Measurements from ENCODE around the gene P4HTM. TPM values are rescaled to one million over a fixed set of nuclear protein-coding genes. Genes with fewer than 3 reads are reported as not detected.

Gene P4HTM
- total and polyA plus RNA-seq, 2 donors (not counting 3 experiments of a cell fraction or from before 2014, with no cell fraction given): 23.0 to 32.7 TPM

DNA sequence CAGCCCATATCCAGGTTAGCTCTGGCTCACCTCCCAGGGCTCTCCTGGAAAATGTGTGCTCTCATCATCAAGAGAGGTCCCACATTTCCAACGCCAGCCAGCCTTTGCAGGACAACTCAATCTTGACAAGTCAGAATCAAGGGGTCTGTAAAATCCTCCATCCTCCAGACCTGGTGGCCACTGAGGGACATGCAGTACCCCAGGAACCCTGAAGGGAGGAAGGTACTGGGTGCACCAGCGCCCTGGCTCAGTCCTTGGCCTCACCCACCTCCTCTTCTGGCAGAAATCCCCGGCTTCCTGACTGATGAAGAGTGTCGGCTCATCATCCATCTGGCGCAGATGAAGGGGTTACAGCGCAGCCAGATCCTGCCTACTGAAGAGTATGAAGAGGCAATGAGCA is 11.1 kb downstream of the P4HTM start:
- no TSS peak for BruUV-seq (replicated peaks)
- Histone ChIP-seq H2AFZ (ENCODE audit: low read depth, low read length) (no peak overlapping the region), H3K4me2 (ENCODE audit: insufficient read depth, low read length) (no peak overlapping the region), H3K27ac (ENCODE audit: insufficient read depth, low read depth, low read length) (no peak overlapping the region), H3K4me3 (replicated peaks in 1 of 3; ENCODE audit: insufficient read depth in 1 of 3, low read depth in 1 of 3, low read length in 3 of 3) (no peak overlapping the region), H3K27me3 (ENCODE audit: control insufficient read depth in 2 of 2, insufficient read depth in 2 of 2, low read length in 2 of 2) (no peaks in the 10 kb centered on the region), H3K4me1 (ENCODE audit: control insufficient read depth, extremely low read depth, insufficient read depth, low read length) (peaks cover 2% of the 10 kb centered on the region), H3K9ac (replicated peaks; ENCODE audit: extremely low read depth, insufficient read depth, low read length) (no peak overlapping the region), H3K9me1 (replicated peaks; ENCODE audit: control insufficient read depth, extremely low read depth, insufficient read depth, low read length) (no peaks in the 10 kb centered on the region), H3K9me3 (replicated peaks; ENCODE audit: control insufficient read depth, insufficient read depth, low read length) (no peaks in the 10 kb centered on the region), H3K79me2 (ENCODE audit: control insufficient read depth, insufficient read depth, low read length) (no peaks in the 10 kb centered on the region), H3K36me3 (ENCODE audit: control insufficient read depth in 2 of 2, extremely low read depth in 1 of 2, insufficient read depth in 2 of 2, low read length in 2 of 2) (no peaks in the 10 kb centered on the region), H4K20me1 (replicated peaks; ENCODE audit: control insufficient read depth, extremely low read depth, insufficient read depth, low read length) (no peaks in the 10 kb centered on the region)
- no peak for FAIRE-seq
- intact Hi-C loops (cut with micrococcal nuclease): no loop called here
- dilution Hi-C loops (cut with MboI; ENCODE audit: extremely low pct_ligation_motif_present, low sequenced_read_pairs): no loop called here
- ChIA-PET CTCF (interaction anchor here (1.6 to 2.3 kb wide), 2 partner anchors 12 to 13 kb away, joined by 6 to 8 read pairs; partner anchors contain the start of gene P4HTM), POLR2A (interaction anchor here (0.6 kb wide), 1 partner anchor 8 kb away, joined by 4 read pairs; no protein-coding TSS in a partner anchor)
- TF ChIP-seq GATA2 (IDR thresholded peaks at IDR 0.05; ENCODE audit: insufficient read depth, insufficient read length, low read depth, low read length): no peak
- no peak for TF ChIP-seq FOS (IDR thresholded peaks at IDR 0.05; ENCODE audit: borderline replicate concordance, insufficient read depth, low read length)
- TF ChIP-seq, protein P1, sequence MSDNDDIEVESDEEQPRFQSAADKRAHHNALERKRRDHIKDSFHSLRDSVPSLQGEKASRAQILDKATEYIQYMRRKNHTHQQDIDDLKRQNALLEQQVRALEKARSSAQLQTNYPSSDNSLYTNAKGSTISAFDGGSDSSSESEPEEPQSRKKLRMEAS (IDR thresholded peaks at IDR 0.05; ENCODE audit: insufficient read depth, insufficient read length): no peak
- TF ChIP-seq POLR2AphosphoS5 (IDR thresholded peaks at IDR 0.05; ENCODE audit: insufficient read depth, low read depth, low read length): no peak
- TF ChIP-seq CTCF (IDR thresholded peaks at IDR 0.05; ENCODE audit: extremely low read depth in 1 of 2, insufficient read depth in 1 of 2, low read depth in 1 of 2, low read length in 2 of 2): no peak
- TF ChIP-seq MYC (IDR thresholded peaks at IDR 0.05; ENCODE audit: low read depth, low read length): no peak
- TF ChIP-seq EZH2 (IDR thresholded peaks at IDR 0.05; ENCODE audit: borderline replicate concordance, low read depth, low read length, severe bottlenecking): no peak
- no peak for TF ChIP-seq JUN (IDR thresholded peaks at IDR 0.05; ENCODE audit: borderline replicate concordance, insufficient read depth, insufficient read length, low read depth)
- TF ChIP-seq POLR2A (IDR thresholded peaks at IDR 0.05; ENCODE audit: low read depth, low read length): no peak
- no peak for DNase-seq (ENCODE audit: low read depth, low spot score)

All from endothelial cell of umbilical vein (primary cell).